ENCODE results near the gene SH3PXD2B.

- TF ChIP-seq CTCF (conservative IDR thresholded peaks at IDR 0.05 in 1 of 2, IDR thresholded peaks at IDR 0.05 in 1 of 2; ENCODE audit: low read depth in 1 of 2, low read length in 2 of 2) (no peak), EZH2 (IDR thresholded peaks at IDR 0.05; ENCODE audit: low read length, missing control alignments) (no peak)
These were observed 55.0 kb downstream of the SH3PXD2B start for GRCh38 chr5:172399336-172399735.
